ENCODE results near the gene THNSL1. TPM values are rescaled to one million over a fixed set of nuclear protein-coding genes. Genes with fewer than 3 reads are reported as not detected.

The THNSL1 gene
- total and polyA plus RNA-seq, 9 of the 15 experiments (the other 6 are each of a cell fraction or from before 2014, with no cell fraction given): 4.5 to 8.6 (median 6.3) TPM

- TF ChIP-seq ZNF175 (CRISPR knock-in tag; IDR thresholded peaks at IDR 0.05; ENCODE audit: low read depth) (0 out of 2 replicates have a peak, but pooled peaks have one; percentile 20), GATAD2B (IDR thresholded peaks at IDR 0.05; ENCODE audit: borderline replicate concordance) (peak; percentile 53; the same call in 1 of the 2 replicates), HIVEP1 (CRISPR knock-in tag; IDR thresholded peaks at IDR 0.05) (no peak), CUX1 (CRISPR knock-in tag; IDR thresholded peaks at IDR 0.05) (no peak), SMARCC2 (IDR thresholded peaks at IDR 0.05; ENCODE audit: low read depth) (peak; percentile 54), DPF2 (IDR thresholded peaks at IDR 0.05) (peak; percentile 72), ZBED1 (IDR thresholded peaks at IDR 0.05) (no peak), AFF1 (IDR thresholded peaks at IDR 0.05; ENCODE audit: low read depth in 1 of 2, partially characterized antibody in 2 of 2) (no peak), SIN3B (IDR thresholded peaks at IDR 0.05; ENCODE audit: low read depth) (no peak), SMARCE1 (IDR thresholded peaks at IDR 0.05) (peak; percentile 80), KDM1A (IDR thresholded peaks at IDR 0.05) (peak; percentile 45 to 51; a peak in 3 of 4 replicates), TCF3 (CRISPR knock-in tag; IDR thresholded peaks at IDR 0.05) (peak; percentile 88), SMAD4 (CRISPR knock-in tag; conservative IDR thresholded peaks at IDR 0.05) (0 out of 2 replicates have a peak, but pooled peaks have one; percentile 31), NR3C1 (CRISPR knock-in tag; IDR thresholded peaks at IDR 0.05) (no peak), ZNF212 (CRISPR knock-in tag; IDR thresholded peaks at IDR 0.05) (no peak), CC2D1A (IDR thresholded peaks at IDR 0.05) (peak; percentile 45; the same call in 1 of the 2 replicates), ARID1B (IDR thresholded peaks at IDR 0.05) (peak; percentile 89)
These were observed 31.3 kb downstream of the THNSL1 start (continued) for GRCh38 chr10:25047591-25048301.
